Measurements from ENCODE around the gene TSHZ2.

The TSHZ2 gene

DNA sequence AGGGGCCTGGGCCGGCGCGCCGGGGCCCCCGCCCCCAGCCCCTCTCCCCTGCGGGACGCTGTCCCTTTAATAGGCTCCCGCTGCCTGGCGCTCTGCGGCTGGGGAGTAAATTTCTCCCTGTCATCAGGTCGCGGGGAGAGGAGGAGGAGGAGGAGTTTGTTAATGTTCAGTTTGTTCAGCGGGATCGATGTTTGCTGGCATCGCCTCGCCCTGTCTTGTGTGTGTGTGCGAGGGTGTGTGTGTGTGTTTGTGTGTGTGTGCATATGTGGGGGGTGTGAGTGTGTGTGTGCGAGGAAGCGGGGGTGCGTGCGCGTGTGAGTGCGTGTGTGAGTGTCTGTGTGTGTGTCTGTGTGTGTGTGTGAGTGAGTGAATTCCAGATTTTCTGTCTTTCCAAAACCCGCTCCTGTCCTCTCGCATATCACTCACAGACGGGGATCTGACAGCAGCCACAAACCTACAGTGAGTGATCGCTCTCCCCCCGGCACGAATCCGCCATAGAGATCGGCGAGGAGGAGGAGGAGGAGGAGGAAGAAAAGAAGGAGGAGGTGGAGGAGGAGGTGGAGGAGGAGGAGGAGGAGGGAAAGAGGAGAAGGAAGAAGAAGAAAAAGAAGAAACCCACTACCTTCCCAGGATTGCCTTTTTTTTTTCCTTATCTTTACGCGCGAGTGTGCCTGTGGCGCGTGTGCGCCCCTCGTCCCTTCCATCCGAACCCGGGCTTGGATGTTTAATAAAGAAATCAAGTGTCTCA, at the start of gene TSHZ2:
TSS of gene TSHZ2 (plus strand) at position 169 of the 748 bp plus-strand sequence. CDS start 936 bp downstream, outside the sequence.
- no peak for DNase-seq (ENCODE audit: low read depth)
- H3K4me3 ChIP-seq (ENCODE audit: low read depth, low read length), result peak within 1 kb of the TSS; percentile 57

GRCh38 chr20:52922436-52922835, 49.7 kb upstream of the TSHZ2 start:
- no peak for DNase-seq (ENCODE audit: low read depth)

GRCh38 chr20:52923123-52923937, 48.8 kb upstream of the TSHZ2 start:
- H3K4me3 ChIP-seq (ENCODE audit: low read depth, low read length), result no peak overlapping the region
- DNase-seq (ENCODE audit: low read depth), result peak; percentile 90

More at GRCh38 chr20:52922436-52922835, 49.7 kb upstream of the TSHZ2 start:
- no peak overlapping the region for H3K4me3 ChIP-seq (ENCODE audit: low read depth, low read length)

GRCh38 chr20:52924411-52925271, 47.5 kb upstream of the TSHZ2 start:
- no peak for DNase-seq (ENCODE audit: low read depth)
- no peak overlapping the region for H3K4me3 ChIP-seq (ENCODE audit: low read depth, low read length)

GRCh38 chr20:52926505-52926904, 45.7 kb upstream of the TSHZ2 start:
- H3K4me3 ChIP-seq (ENCODE audit: low read depth, low read length), result no peak overlapping the region
- DNase-seq (ENCODE audit: low read depth), result no peak

- no peak for DNase-seq (ENCODE audit: low read depth)
- no peak overlapping the region for H3K4me3 ChIP-seq (ENCODE audit: low read depth, low read length)
Measured at GRCh38 chr20:52933867-52934266, 38.3 kb upstream of the TSHZ2 start.

GRCh38 chr20:52936351-52937340, 35.5 kb upstream of the TSHZ2 start:
- DNase-seq (ENCODE audit: low read depth), result no peak
- H3K4me3 ChIP-seq (ENCODE audit: low read depth, low read length), result no peak overlapping the region

DNA sequence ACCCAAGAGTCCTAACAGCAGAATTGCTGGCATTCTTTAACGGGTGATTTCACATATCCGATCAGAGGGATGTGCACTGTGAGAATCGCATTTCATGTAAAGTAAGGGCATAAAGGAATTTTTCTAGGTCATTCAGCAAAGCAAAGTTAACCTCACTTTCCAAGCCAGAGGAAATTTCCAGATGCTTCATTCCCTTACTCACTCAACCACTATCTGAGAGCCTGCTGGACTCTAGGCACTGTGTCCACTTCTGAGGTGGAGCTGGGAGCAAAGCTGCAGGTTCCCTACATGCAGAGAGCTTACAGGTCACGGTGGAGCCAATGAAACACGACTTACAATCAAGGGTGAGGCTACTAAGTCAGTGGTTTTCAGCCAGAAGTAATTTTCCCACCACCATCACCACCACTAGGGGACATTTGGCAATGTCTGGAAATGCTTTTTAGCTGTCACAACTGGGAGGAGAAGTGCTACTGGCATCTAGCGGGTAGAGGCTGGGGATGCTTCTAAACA, 34.5 kb upstream of the TSHZ2 start:
- DNase-seq (ENCODE audit: low read depth), result no peak
- no peak overlapping the region for H3K4me3 ChIP-seq (ENCODE audit: low read depth, low read length)

- no peak for DNase-seq (ENCODE audit: low read depth)
- H3K4me3 ChIP-seq (ENCODE audit: low read depth, low read length), result no peak overlapping the region
Measured at GRCh38 chr20:52939141-52939540, 33.0 kb upstream of the TSHZ2 start.

DNA sequence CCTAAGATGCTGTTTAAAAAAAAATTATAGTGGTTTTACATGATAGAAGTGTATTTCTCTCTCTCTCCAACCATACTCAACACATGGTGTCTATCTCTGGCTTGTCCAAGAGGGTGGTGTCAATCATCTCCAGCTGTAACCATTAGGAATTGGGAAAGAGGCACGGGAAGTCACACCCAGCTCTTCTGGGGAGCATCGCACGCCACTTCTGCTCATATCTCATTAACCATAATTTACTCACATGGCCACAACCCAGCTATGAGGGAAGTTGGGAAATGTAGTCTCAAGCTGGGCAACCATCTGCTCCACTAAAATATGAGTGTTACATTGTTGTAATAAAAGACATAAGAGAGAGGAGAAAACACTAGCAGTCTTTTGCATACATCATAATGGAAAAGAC, 30.4 kb upstream of the TSHZ2 start:
- no peak for DNase-seq (ENCODE audit: low read depth)
- H3K4me3 ChIP-seq (ENCODE audit: low read depth, low read length), result no peak overlapping the region

- H3K4me3 ChIP-seq (ENCODE audit: low read depth, low read length), result no peak overlapping the region
- peak; percentile 50 for DNase-seq (ENCODE audit: low read depth)
Measured at GRCh38 chr20:52943185-52943841, 28.8 kb upstream of the TSHZ2 start.

DNA sequence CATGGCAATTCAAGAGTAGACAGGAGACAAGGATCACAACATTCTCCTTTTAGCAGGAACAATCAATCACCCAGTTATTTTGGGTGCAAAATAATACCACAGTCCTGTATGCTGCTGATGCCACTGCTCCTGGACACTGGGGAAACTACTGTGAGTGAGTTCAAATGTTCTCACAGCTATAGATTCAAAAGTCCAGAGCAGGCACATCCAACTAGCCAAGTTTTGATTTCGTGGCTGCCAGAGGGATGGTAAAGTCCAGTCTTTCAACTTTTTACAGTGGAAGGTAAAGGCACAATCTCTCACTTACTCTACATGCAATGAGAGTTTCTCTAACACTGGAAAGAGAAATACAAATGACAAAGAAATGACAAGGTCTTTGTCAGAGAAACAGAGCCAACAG, 26.9 kb upstream of the TSHZ2 start:
- no peak for DNase-seq (ENCODE audit: low read depth)
- no peak overlapping the region for H3K4me3 ChIP-seq (ENCODE audit: low read depth, low read length)

GRCh38 chr20:52945862-52946522, 26.2 kb upstream of the TSHZ2 start:
- no peak for DNase-seq (ENCODE audit: low read depth)
- H3K4me3 ChIP-seq (ENCODE audit: low read depth, low read length), result no peak overlapping the region

- DNase-seq (ENCODE audit: low read depth), result no peak
- H3K4me3 ChIP-seq (ENCODE audit: low read depth, low read length), result no peak overlapping the region
Measured at GRCh38 chr20:52948491-52948890, 23.7 kb upstream of the TSHZ2 start.

DNA sequence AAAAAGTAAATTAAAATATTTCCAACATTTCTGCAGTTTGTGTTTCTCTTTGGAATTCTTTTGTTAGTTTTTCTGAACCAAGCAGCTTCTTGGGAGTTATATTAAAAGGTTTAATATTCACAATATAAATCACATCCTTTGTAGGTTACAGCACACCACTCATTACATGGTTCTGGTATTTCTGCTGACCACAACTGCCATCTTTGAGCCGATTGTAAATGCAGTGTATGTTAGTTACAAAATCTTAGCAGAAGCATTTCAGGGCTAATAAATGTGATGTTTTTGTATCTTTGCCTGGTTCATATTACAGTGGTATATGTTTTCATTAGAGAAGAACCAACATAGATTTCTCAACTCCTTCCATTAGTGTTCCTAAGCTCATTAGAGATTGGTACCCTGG, 19.1 kb upstream of the TSHZ2 start:
- no peak overlapping the region for H3K4me3 ChIP-seq (ENCODE audit: low read depth, low read length)
- peak; percentile 29 for DNase-seq (ENCODE audit: low read depth)

- no peak for DNase-seq (ENCODE audit: low read depth)
- H3K4me3 ChIP-seq (ENCODE audit: low read depth, low read length), result no peak overlapping the region
Measured at GRCh38 chr20:52954849-52955248, 17.3 kb upstream of the TSHZ2 start.

DNA sequence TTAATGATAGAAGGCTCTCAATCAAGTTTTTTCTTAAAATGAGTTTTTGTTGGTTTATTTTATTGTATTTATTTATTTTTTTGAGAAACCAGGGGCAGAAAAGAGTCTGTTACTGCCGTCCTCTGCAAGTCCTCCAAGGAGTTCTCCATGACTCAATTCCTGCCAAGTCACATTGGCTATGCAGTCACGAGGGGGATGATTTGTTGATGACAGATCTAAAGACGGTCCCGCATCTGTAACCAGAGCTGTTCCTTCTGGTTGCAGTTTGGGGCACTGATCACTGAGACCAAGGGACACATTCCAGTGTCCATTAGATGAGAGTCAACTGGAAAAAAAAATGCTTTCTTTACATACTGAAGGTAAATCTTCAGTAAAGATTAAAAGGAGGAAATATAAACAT, 13.9 kb upstream of the TSHZ2 start:
- no peak for DNase-seq (ENCODE audit: low read depth)
- H3K4me3 ChIP-seq (ENCODE audit: low read depth, low read length), result no peak overlapping the region

GRCh38 chr20:52959125-52959524, 13.0 kb upstream of the TSHZ2 start:
- H3K4me3 ChIP-seq (ENCODE audit: low read depth, low read length), result no peak overlapping the region
- peak; percentile 21 for DNase-seq (ENCODE audit: low read depth)
